ENCODE measurements around the gene NUDT7.

NUDT7 gene

GRCh38 chr16:77758046-77758445, 35.7 kb downstream of the NUDT7 start:
- no peaks in the 10 kb centered on the region for H3K9me3 Mint-ChIP-seq
- no peak overlapping the region for H3K4me3 Mint-ChIP-seq
- H3K4me1 Mint-ChIP-seq = no peaks in the 10 kb centered on the region

GRCh38 chr16:77758508-77758907, 36.2 kb downstream of the NUDT7 start:
- no peak overlapping the region for H3K4me3 Mint-ChIP-seq
- H3K9me3 Mint-ChIP-seq = no peaks in the 10 kb centered on the region
- H3K27me3 Mint-ChIP-seq = no peaks in the 10 kb centered on the region
- DNase-seq (no peak), ATAC-seq (no peak)
- H3K4me1 Mint-ChIP-seq = no peaks in the 10 kb centered on the region
- H3K27ac Mint-ChIP-seq = no peak overlapping the region

More at GRCh38 chr16:77758046-77758445, 35.7 kb downstream of the NUDT7 start:
- DNase-seq (no peak), ATAC-seq (no peak)
- Mint-ChIP-seq H3K27me3 (no peaks in the 10 kb centered on the region), H3K27ac (no peak overlapping the region)

- no peak for DNase-seq
- ATAC-seq = no peak
- Mint-ChIP-seq H3K9me3 (no peaks in the 10 kb centered on the region), H3K27me3 (no peaks in the 10 kb centered on the region), H3K27ac (peak overlapping the region in 1 of 2 donors; percentile 22), H3K4me1 (no peaks in the 10 kb centered on the region), H3K4me3 (no peak overlapping the region)
Observed at GRCh38 chr16:77759201-77759600, 36.9 kb downstream of the NUDT7 start.

GRCh38 chr16:77759821-77760220, 37.5 kb downstream of the NUDT7 start:
- H3K4me1 Mint-ChIP-seq = no peaks in the 10 kb centered on the region
- no peak for DNase-seq
- no peak overlapping the region for H3K27ac Mint-ChIP-seq
- no peaks in the 10 kb centered on the region for H3K27me3 Mint-ChIP-seq
- H3K9me3 Mint-ChIP-seq = no peaks in the 10 kb centered on the region
- no peak overlapping the region for H3K4me3 Mint-ChIP-seq
- ATAC-seq = no peak

- H3K4me3 Mint-ChIP-seq = no peak overlapping the region
- DNase-seq = no peak
- H3K9me3 Mint-ChIP-seq = no peaks in the 10 kb centered on the region
- peaks cover 3% of the 10 kb centered on the region for H3K27me3 Mint-ChIP-seq
- H3K27ac Mint-ChIP-seq = no peak overlapping the region
- no peak for ATAC-seq
- H3K4me1 Mint-ChIP-seq = no peaks in the 10 kb centered on the region
Observed at GRCh38 chr16:77760800-77761199, 38.5 kb downstream of the NUDT7 start.

- Mint-ChIP-seq H3K4me1 (no peaks in the 10 kb centered on the region), H3K9me3 (no peaks in the 10 kb centered on the region), H3K27ac (no peak overlapping the region), H3K27me3 (peaks cover 6% of the 10 kb centered on the region), H3K4me3 (no peak overlapping the region)
- DNase-seq = no peak
- ATAC-seq = no peak
Observed at GRCh38 chr16:77761204-77761603, 38.9 kb downstream of the NUDT7 start.

GRCh38 chr16:77762262-77762661, 39.9 kb downstream of the NUDT7 start:
- Mint-ChIP-seq H3K27me3 (peaks cover 6% of the 10 kb centered on the region), H3K9me3 (no peaks in the 10 kb centered on the region), H3K4me3 (no peak overlapping the region), H3K4me1 (no peaks in the 10 kb centered on the region), H3K27ac (no peak overlapping the region)
- DNase-seq (no peak), ATAC-seq (no peak)

- no peak overlapping the region for H3K4me3 Mint-ChIP-seq
- no peaks in the 10 kb centered on the region for H3K9me3 Mint-ChIP-seq
- H3K4me1 Mint-ChIP-seq = no peaks in the 10 kb centered on the region
- no peak for DNase-seq
- no peak for ATAC-seq
- no peak overlapping the region for H3K27ac Mint-ChIP-seq
- peaks cover 6% of the 10 kb centered on the region for H3K27me3 Mint-ChIP-seq
Observed at GRCh38 chr16:77763994-77764393, 41.7 kb downstream of the NUDT7 start.

- no peak for DNase-seq
- no peak for ATAC-seq
- H3K4me3 Mint-ChIP-seq = no peak overlapping the region
- no peaks in the 10 kb centered on the region for H3K9me3 Mint-ChIP-seq
- no peaks in the 10 kb centered on the region for H3K4me1 Mint-ChIP-seq
- no peak overlapping the region for H3K27ac Mint-ChIP-seq
- peaks cover 15% of the 10 kb centered on the region for H3K27me3 Mint-ChIP-seq
Observed at GRCh38 chr16:77767211-77767610, 44.9 kb downstream of the NUDT7 start.

- Mint-ChIP-seq H3K4me1 (no peaks in the 10 kb centered on the region), H3K27ac (no peak overlapping the region), H3K27me3 (peaks cover 18% of the 10 kb centered on the region), H3K9me3 (no peaks in the 10 kb centered on the region), H3K4me3 (no peak overlapping the region)
- ATAC-seq = no peak
- no peak for DNase-seq
Observed at GRCh38 chr16:77767826-77768225, 45.5 kb downstream of the NUDT7 start.

GRCh38 chr16:77775911-77776909, 53.9 kb downstream of the NUDT7 start:
- H3K27me3 Mint-ChIP-seq = peaks cover 12% of the 10 kb centered on the region
- H3K4me3 Mint-ChIP-seq = no peak overlapping the region
- no peaks in the 10 kb centered on the region for H3K4me1 Mint-ChIP-seq
- H3K27ac Mint-ChIP-seq = no peak overlapping the region
- no peak for ATAC-seq
- no peak for DNase-seq
- H3K9me3 Mint-ChIP-seq = no peaks in the 10 kb centered on the region

- ATAC-seq (no peak), DNase-seq (no peak)
- Mint-ChIP-seq H3K9me3 (no peaks in the 10 kb centered on the region), H3K27me3 (no peaks in the 10 kb centered on the region), H3K4me1 (no peaks in the 10 kb centered on the region), H3K27ac (no peak overlapping the region), H3K4me3 (no peak overlapping the region)
Observed at GRCh38 chr16:77777745-77778144, 55.4 kb downstream of the NUDT7 start.

GRCh38 chr16:77780378-77780837, 58.1 kb downstream of the NUDT7 start:
- H3K4me1 Mint-ChIP-seq = no peaks in the 10 kb centered on the region
- no peak overlapping the region for H3K27ac Mint-ChIP-seq
- no peak overlapping the region for H3K4me3 Mint-ChIP-seq
- no peaks in the 10 kb centered on the region for H3K9me3 Mint-ChIP-seq
- H3K27me3 Mint-ChIP-seq = no peaks in the 10 kb centered on the region
- no peak for ATAC-seq
- no peak for DNase-seq

GRCh38 chr16:77781091-77781490, 58.8 kb downstream of the NUDT7 start:
- Mint-ChIP-seq H3K27ac (no peak overlapping the region), H3K27me3 (peaks cover 1% of the 10 kb centered on the region), H3K4me3 (no peak overlapping the region), H3K9me3 (no peaks in the 10 kb centered on the region), H3K4me1 (no peaks in the 10 kb centered on the region)
- no peak for DNase-seq
- ATAC-seq = no peak

GRCh38 chr16:77782694-77783093, 60.4 kb downstream of the NUDT7 start:
- peak overlapping the region in 1 of 2 donors; percentile 34 for H3K27ac Mint-ChIP-seq
- no peaks in the 10 kb centered on the region for H3K9me3 Mint-ChIP-seq
- H3K4me3 Mint-ChIP-seq = no peak overlapping the region
- H3K27me3 Mint-ChIP-seq = peaks cover 17% of the 10 kb centered on the region
- no peak for DNase-seq
- ATAC-seq = peak; percentile 60
- H3K4me1 Mint-ChIP-seq = no peaks in the 10 kb centered on the region

All from stimulated activated naive CD8-positive, alpha-beta T cell treated with anti-CD3 and anti-CD28 coated beads, Interleukin-15, amount 100 ng/mL, for 72 hours (primary cell).